ENCODE measurements around the gene LOXL1. TPM values are rescaled to one million over a fixed set of nuclear protein-coding genes. Genes with fewer than 3 reads are reported as not detected.
A peak's percentile ranks its signal among the peaks of the same experiment; 100 is the strongest.

The LOXL1 gene
- total and polyA plus RNA-seq, 2 of the 13 experiments (the other 11 are each of a cell fraction or from before 2014, with no cell fraction given) = 0.51 to 1.3 TPM

DNA sequence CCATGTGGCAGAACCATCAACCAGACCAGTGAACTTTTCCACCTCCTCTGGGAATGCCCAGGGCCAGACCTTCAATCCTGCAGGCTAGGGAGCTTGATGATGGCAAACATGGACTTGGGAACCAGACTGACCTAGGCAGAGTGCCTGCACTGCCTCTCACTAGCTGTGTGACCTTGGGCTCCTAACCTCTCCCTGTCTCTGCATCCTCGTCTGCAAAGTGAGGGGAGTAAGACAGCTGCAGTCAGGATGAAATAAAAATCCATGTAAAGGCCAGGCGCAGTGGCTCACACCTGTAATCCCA lies 17.5 kb upstream of the LOXL1 start:
- CTCF ChIA-PET (ENCODE audit: low intra/inter-chr PET ratio, low total read pairs) = interaction anchor here (1.2 to 1.7 kb wide), 2 partner anchors 33 to 35 kb away, joined by 6 to 21 read pairs; partner anchors contain the start of gene TBC1D21
- in situ Hi-C loops (cut with HindIII; ENCODE audit: extremely low pct_ligation_motif_present, low pct_unique_long_range_greater_than_20kb) = loop anchor here (5.0 kb wide), 1 partner anchor 36 kb away; the partner anchor contains the start of gene TBC1D21

More for the DNA sequence above, 17.5 kb upstream of the LOXL1 start:
- Histone ChIP-seq H3K4me3 (replicated peaks in 1 of 3; ENCODE audit: insufficient read depth in 1 of 3, low read depth in 2 of 3, low read length in 3 of 3) (no peak overlapping the region), H3K27ac (ENCODE audit: extremely low read length, insufficient read depth, low read length) (no peak overlapping the region), H3K4me2 (ENCODE audit: low read depth, low read length) (no peak overlapping the region), H3K4me1 (ENCODE audit: insufficient read depth, low read length) (peaks cover 6% of the 10 kb centered on the region; the same call in 1 of the 2 replicates), H3K36me3 (replicated peaks in 1 of 2; ENCODE audit: control insufficient read depth in 1 of 2, insufficient read depth in 2 of 2, low read length in 2 of 2) (no peaks in the 10 kb centered on the region), H3K79me2 (ENCODE audit: insufficient read depth, low read length) (no peaks in the 10 kb centered on the region), H3K27me3 (ENCODE audit: control insufficient read depth in 1 of 2, insufficient read depth in 2 of 2, low read length in 2 of 2) (peaks cover 0 to 3% of the 10 kb centered on the region in 2 experiments; a peak in 3 of 5 replicates), H4K20me1 (ENCODE audit: insufficient read depth, low read length) (no peaks in the 10 kb centered on the region), H3K9me3 (ENCODE audit: low read length) (no peaks in the 10 kb centered on the region), H3K9ac (ENCODE audit: insufficient read depth, low read depth, low read length) (no peak overlapping the region), H2AFZ (ENCODE audit: low read length) (no peak overlapping the region)
- FAIRE-seq = no peak
- TF ChIP-seq, protein P1, sequence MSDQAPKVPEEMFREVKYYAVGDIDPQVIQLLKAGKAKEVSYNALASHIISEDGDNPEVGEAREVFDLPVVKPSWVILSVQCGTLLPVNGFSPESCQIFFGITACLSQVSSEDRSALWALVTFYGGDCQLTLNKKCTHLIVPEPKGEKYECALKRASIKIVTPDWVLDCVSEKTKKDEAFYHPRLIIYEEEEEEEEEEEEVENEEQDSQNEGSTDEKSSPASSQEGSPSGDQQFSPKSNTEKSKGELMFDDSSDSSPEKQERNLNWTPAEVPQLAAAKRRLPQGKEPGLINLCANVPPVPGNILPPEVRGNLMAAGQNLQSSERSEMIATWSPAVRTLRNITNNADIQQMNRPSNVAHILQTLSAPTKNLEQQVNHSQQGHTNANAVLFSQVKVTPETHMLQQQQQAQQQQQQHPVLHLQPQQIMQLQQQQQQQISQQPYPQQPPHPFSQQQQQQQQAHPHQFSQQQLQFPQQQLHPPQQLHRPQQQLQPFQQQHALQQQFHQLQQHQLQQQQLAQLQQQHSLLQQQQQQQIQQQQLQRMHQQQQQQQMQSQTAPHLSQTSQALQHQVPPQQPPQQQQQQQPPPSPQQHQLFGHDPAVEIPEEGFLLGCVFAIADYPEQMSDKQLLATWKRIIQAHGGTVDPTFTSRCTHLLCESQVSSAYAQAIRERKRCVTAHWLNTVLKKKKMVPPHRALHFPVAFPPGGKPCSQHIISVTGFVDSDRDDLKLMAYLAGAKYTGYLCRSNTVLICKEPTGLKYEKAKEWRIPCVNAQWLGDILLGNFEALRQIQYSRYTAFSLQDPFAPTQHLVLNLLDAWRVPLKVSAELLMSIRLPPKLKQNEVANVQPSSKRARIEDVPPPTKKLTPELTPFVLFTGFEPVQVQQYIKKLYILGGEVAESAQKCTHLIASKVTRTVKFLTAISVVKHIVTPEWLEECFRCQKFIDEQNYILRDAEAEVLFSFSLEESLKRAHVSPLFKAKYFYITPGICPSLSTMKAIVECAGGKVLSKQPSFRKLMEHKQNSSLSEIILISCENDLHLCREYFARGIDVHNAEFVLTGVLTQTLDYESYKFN (CRISPR knock-in tag; conservative IDR thresholded peaks at IDR 0.05) = 0 out of 2 replicates have a peak, but pooled peaks have one; percentile 21
- peak; percentile 61 for TF ChIP-seq HNF4A (CRISPR knock-in tag; IDR thresholded peaks at IDR 0.05)
- TF ChIP-seq ESRRA (CRISPR knock-in tag; IDR thresholded peaks at IDR 0.05; ENCODE audit: low read depth) = peak; percentile 88; the same call in 1 of the 2 replicates
- TF ChIP-seq ARID2 (CRISPR knock-in tag; IDR thresholded peaks at IDR 0.05; ENCODE audit: borderline replicate concordance) = no peak
- POLR2A ChIA-PET = no interaction called here
- no TSS peak for BruUV-seq (replicated peaks)
- intact Hi-C loops (cut with micrococcal nuclease; ENCODE audit: unreplicated experiment) = loop anchor here (1.0 kb wide), 1 partner anchor 34 kb away; no protein-coding TSS in a partner anchor
- ATAC-seq = peak; percentile 87
- 19% methylated on average over 2 of the region's 2 CpGs for WGBS (ENCODE audit: low lambda C conversion rate)
- peak; percentile 9 for DNase-seq (ENCODE audit: low spot score)
